GM19023 (cell line): ENCODE results near the gene ATP5PB.

Experiments used
- ATAC-seq: cut with Tn5 transposase; IDR thresholded peaks from one replicate; pipeline ENCODE4 v1.9.1; 2021; ENCODE audit warnings: mild to moderate bottlenecking, moderate library complexity; ENCODE audit not compliant: unreplicated experiment

The ATP5PB gene

DNA sequence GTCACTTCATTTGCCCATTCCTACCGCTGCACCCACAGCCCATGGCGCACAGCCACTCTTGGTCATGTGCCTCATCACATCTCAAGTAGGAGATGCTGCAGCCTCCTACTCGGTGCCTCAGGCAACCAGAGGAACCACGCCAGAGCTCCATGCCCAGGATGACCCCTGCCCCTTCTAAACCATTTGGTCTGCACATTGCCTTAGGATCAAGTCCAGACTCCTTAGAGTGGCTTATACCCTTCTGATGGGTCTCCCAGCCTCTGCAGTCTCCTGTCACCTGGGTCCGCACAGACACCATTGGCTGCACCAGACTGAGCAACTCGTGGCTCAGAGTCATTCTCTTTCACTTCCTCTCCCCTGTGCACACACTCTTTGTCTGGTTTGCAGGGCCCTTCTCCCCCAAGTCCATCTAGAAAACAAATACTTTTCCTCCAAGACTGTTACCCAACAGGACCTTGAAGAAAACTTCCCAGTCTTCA is 56.4 kb downstream of the ATP5PB start:
- peak; percentile 55 for ATAC-seq

DNA sequence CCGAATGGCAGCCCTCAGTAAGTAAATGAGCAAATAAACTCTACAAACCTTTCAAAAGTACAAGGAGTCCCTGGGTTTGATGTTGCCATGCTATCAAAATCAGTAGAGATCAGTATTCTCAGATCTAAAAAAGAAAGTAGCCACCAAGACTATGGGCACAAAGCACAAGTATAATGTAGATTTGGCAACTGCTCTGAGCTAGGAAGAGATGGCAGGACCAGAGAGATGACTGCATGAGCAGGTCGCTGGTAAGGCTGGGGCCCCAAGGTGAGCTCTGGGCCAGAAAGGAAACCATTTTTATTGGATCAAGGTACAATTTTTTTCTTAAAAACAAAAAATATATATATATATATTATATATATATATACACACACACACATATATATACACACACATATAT is 57.3 kb downstream of the ATP5PB start:
- no peak for ATAC-seq

DNA sequence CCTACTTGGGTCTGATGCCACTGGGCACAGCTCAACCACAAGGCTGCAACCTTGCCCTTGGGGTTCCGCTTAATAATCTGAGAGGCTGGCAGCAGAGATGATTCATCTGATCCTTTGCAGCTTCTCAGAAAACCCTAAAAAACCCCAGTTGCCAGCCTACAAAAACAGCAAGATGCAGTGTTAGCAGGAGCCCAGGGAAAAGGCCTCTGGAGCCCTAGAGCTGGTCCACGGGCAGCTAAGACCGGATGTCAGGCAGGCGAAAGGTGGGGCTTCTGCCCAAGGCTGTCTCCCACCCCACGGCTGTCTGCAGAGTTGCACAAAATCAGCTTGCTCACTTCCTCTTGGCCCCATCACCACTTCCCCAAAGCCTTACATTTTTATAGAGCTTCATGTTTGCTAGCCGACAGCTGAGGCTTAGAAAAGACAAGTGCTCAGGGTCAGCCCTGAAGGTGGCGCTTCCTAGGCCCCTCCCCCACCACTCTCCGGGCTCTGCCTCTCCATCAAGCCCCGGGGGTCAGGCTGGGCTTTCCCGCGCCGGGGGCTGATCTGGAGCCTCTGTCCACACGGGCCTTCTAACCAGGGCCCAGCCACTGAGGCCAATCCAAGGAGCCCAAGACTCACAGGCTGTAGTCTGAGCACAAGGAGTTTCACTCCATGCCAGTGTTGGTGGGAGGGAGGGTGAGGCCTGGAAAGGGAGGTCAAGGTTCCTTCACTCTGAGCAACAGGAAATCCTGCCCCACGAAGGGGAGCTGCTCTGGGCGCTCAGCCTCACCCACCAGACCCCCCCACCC is 58.3 kb downstream of the ATP5PB start:
- peak; percentile 60 for ATAC-seq

DNA sequence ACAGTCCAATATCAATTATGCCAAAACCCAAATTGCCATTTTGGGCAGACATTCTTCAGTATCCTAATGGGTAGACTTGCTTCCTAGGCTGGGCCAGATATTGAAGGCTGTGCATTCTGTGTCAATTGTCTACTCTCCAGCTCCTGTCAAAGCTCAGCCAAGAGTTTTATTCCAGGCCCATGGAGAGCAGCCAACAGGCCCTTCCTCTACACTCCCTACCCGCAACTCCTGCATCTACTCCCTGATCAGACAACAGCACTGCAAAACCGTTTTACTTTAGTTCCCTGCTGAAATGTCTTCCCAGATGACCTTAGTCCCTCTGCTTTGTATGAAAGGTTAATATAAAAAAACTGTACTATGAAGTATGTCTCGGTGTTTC is 60.7 kb downstream of the ATP5PB start:
- no peak for ATAC-seq

DNA sequence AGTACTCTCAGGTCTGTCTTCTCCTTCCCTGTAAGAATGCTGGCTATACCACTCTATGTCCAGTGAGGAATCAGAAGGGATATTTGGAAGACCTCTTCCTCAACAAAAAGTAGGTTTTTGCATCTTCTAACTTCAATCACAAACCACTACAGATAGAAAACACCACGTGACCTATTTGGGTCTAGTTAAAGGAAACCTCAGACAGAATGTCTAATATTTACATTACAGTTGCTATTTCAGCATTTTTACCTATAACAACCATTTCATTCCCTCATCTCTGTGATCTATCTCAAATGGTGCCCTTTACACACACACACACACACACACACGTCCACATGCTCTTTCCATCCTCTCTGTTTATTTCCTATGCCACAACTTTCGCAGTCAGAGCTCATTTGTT is 62.1 kb downstream of the ATP5PB start:
- no peak for ATAC-seq
